HUES64 (cell line): ENCODE data around the gene MS4A4A.
"Not testable (repeated sequence)": the region's sequence is repeated elsewhere in the genome, so short reads cannot be mapped to it uniquely, and the experiment has no call there.

ENCODE experiments used
- H3K27ac ChIP-seq: 2 replicates; pipeline ENCODE4 v1.7.0; 2013; ENCODE audit warnings: low read depth, low read length, inconsistent platforms
- H3K27me3 ChIP-seq: 2 replicates; pipeline ENCODE4 v1.6.1; 2013; ENCODE audit warnings: mild to moderate bottlenecking, low read length; ENCODE audit not compliant: insufficient read depth
- H3K36me3 ChIP-seq: 2 replicates; pipeline ENCODE4 v1.6.1; 2013; ENCODE audit warnings: mild to moderate bottlenecking, low read length; ENCODE audit not compliant: insufficient read depth
- H3K4me1 ChIP-seq: 2 replicates; pipeline ENCODE4 v1.6.1; 2013; ENCODE audit warnings: mild to moderate bottlenecking, low read length, moderate library complexity; ENCODE audit not compliant: insufficient read depth
- H3K4me3 ChIP-seq: 2 replicates; pipeline ENCODE4 v1.5.1; 2013; ENCODE audit warnings: mild to moderate bottlenecking, low read length, moderate library complexity
- H3K9ac ChIP-seq: 2 replicates; pipeline ENCODE4 v1.6.1; 2013; ENCODE audit warnings: mild to moderate bottlenecking, low read depth, low read length
- H3K9me3 ChIP-seq: 2 replicates; pipeline ENCODE4 v1.6.1; 2013; ENCODE audit warnings: low read depth, low read length; ENCODE audit not compliant: insufficient read depth
- whole genome bisulfite sequencing: fragments of 150-250, 120-280 bp; methylation state at CpG from one replicate; pipeline ENCODE4 v1.1.7; 2013; ENCODE audit warnings: missing lambda C conversion rate; 5-methylcytosine and 5-hydroxymethylcytosine counted together

Gene MS4A4A

GRCh38 chr11:60263402-60263801, 17.1 kb upstream of the MS4A4A start:
- Histone ChIP-seq H3K4me1 (no peaks in the 10 kb centered on the region), H3K27ac (no peak overlapping the region), H3K27me3 (no peaks in the 10 kb centered on the region), H3K9me3 (peaks cover 23% of the 10 kb centered on the region), H3K4me3 (no peak overlapping the region), H3K36me3 (no peaks in the 10 kb centered on the region), H3K9ac (no peak overlapping the region)
- WGBS = 93% methylated on average over 4 of the region's 4 CpGs

GRCh38 chr11:60264644-60265043, 15.8 kb upstream of the MS4A4A start:
- no peaks in the 10 kb centered on the region for H3K27me3 ChIP-seq
- H3K4me1 ChIP-seq = no peaks in the 10 kb centered on the region
- H3K9ac ChIP-seq = no peak overlapping the region
- 85% methylated on average over 5 of the region's 5 CpGs for WGBS
- H3K4me3 ChIP-seq = no peak overlapping the region
- H3K9me3 ChIP-seq = peaks cover 20% of the 10 kb centered on the region
- no peaks in the 10 kb centered on the region for H3K36me3 ChIP-seq
- H3K27ac ChIP-seq = no peak overlapping the region

- WGBS = 33% methylated on average over 4 of the region's 4 CpGs
- no peak overlapping the region for H3K27ac ChIP-seq
- no peaks in the 10 kb centered on the region for H3K4me1 ChIP-seq
- H3K36me3 ChIP-seq = no peaks in the 10 kb centered on the region
- H3K9ac ChIP-seq = no peak overlapping the region
- H3K9me3 ChIP-seq = peaks cover 17% of the 10 kb centered on the region
- no peaks in the 10 kb centered on the region for H3K27me3 ChIP-seq
- no peak overlapping the region for H3K4me3 ChIP-seq
Observed at GRCh38 chr11:60265373-60266214, 14.9 kb upstream of the MS4A4A start.

GRCh38 chr11:60274416-60274815, 6.0 kb upstream of the MS4A4A start:
- Histone ChIP-seq H3K9ac (no peak overlapping the region), H3K36me3 (no peaks in the 10 kb centered on the region), H3K4me1 (peaks cover 8% of the 10 kb centered on the region; the same call in 1 of the 2 replicates)

GRCh38 chr11:60281485-60281884, 1.0 kb downstream of the MS4A4A start:
- Histone ChIP-seq H3K27ac (no peak overlapping the region), H3K4me3 (no peak overlapping the region), H3K9me3 (no peaks in the 10 kb centered on the region), H3K27me3 (no peaks in the 10 kb centered on the region), H3K4me1 (no peaks in the 10 kb centered on the region; the same call in 1 of the 2 replicates), H3K36me3 (no peaks in the 10 kb centered on the region), H3K9ac (no peak overlapping the region)
- 45% methylated on average over 2 of the region's 2 CpGs for WGBS

More at GRCh38 chr11:60274416-60274815, 6.0 kb upstream of the MS4A4A start:
- H3K4me3 ChIP-seq = no peak overlapping the region
- no peaks in the 10 kb centered on the region for H3K27me3 ChIP-seq
- no peak overlapping the region for H3K27ac ChIP-seq
- H3K9me3 ChIP-seq = 0 out of 2 replicates have a peak, but pooled peaks cover 5% of the 10 kb centered on the region

GRCh38 chr11:60282286-60282685, 1.8 kb downstream of the MS4A4A start:
- no peaks in the 10 kb centered on the region; the same call in 1 of the 2 replicates for H3K4me1 ChIP-seq
- H3K27ac ChIP-seq = no peak overlapping the region
- 95% methylated on average over 2 of the region's 2 CpGs for WGBS
- no peaks in the 10 kb centered on the region for H3K27me3 ChIP-seq
- peaks cover 7% of the 10 kb centered on the region; the same call in 1 of the 2 replicates for H3K9me3 ChIP-seq
- no peak overlapping the region for H3K4me3 ChIP-seq
- no peak overlapping the region for H3K9ac ChIP-seq
- no peaks in the 10 kb centered on the region for H3K36me3 ChIP-seq

GRCh38 chr11:60285411-60286126, 5.1 kb downstream of the MS4A4A start:
- Histone ChIP-seq H3K9me3 (peaks cover 23% of the 10 kb centered on the region), H3K27ac (peak overlapping the region; percentile 52; the same call in 1 of the 2 replicates)
- H3K4me1 ChIP-seq, H3K27me3 ChIP-seq, H3K9ac ChIP-seq, H3K36me3 ChIP-seq, H3K4me3 ChIP-seq: not testable (repeated sequence)
- 87% methylated on average over 7 of the region's 7 CpGs for WGBS

- H3K4me3 ChIP-seq = no peak overlapping the region
- H3K9me3 ChIP-seq = peaks cover 23% of the 10 kb centered on the region
- H3K27me3 ChIP-seq = no peaks in the 10 kb centered on the region
- no peaks in the 10 kb centered on the region for H3K36me3 ChIP-seq
- no peak overlapping the region for H3K27ac ChIP-seq
- H3K9ac ChIP-seq = no peak overlapping the region
- no peaks in the 10 kb centered on the region; the same call in 1 of the 2 replicates for H3K4me1 ChIP-seq
- WGBS = 92% methylated on average over 1 of the region's 1 CpG
Observed at GRCh38 chr11:60288531-60288930, 8.1 kb downstream of the MS4A4A start.

GRCh38 chr11:60292145-60292544, 11.7 kb downstream of the MS4A4A start:
- no peaks in the 10 kb centered on the region for H3K36me3 ChIP-seq
- H3K4me1 ChIP-seq = no peaks in the 10 kb centered on the region
- H3K27ac ChIP-seq = no peak overlapping the region
- WGBS = 95% methylated on average over 2 of the region's 2 CpGs
- H3K4me3 ChIP-seq = no peak overlapping the region
- H3K9me3 ChIP-seq = peaks cover 17% of the 10 kb centered on the region
- no peaks in the 10 kb centered on the region for H3K27me3 ChIP-seq
- no peak overlapping the region for H3K9ac ChIP-seq

- no peak overlapping the region for H3K9ac ChIP-seq
- no peaks in the 10 kb centered on the region for H3K9me3 ChIP-seq
- no peaks in the 10 kb centered on the region for H3K27me3 ChIP-seq
- WGBS = 92% methylated on average over 2 of the region's 3 CpGs
- H3K36me3 ChIP-seq = no peaks in the 10 kb centered on the region
- H3K4me1 ChIP-seq = no peaks in the 10 kb centered on the region
- H3K4me3 ChIP-seq = no peak overlapping the region
- H3K27ac ChIP-seq = no peak overlapping the region
Observed at GRCh38 chr11:60301178-60301577, 20.7 kb downstream of the MS4A4A start.

GRCh38 chr11:60301884-60302283, 21.4 kb downstream of the MS4A4A start:
- WGBS = 96% methylated on average over 5 of the region's 6 CpGs
- H3K4me1 ChIP-seq, H3K36me3 ChIP-seq, H3K9me3 ChIP-seq, H3K27me3 ChIP-seq, H3K27ac ChIP-seq, H3K4me3 ChIP-seq, H3K9ac ChIP-seq: not testable (repeated sequence)
